GM18873 (cell line): ENCODE data around the gene CNNM3.

Experiments used
- ATAC-seq: cut with Tn5 transposase; IDR thresholded peaks from one replicate; pipeline ENCODE4 v1.9.1; 2021; ENCODE audit warnings: mild to moderate bottlenecking, moderate library complexity, moderate number of reproducible peaks; ENCODE audit not compliant: unreplicated experiment, low FRiP score

Gene CNNM3

DNA sequence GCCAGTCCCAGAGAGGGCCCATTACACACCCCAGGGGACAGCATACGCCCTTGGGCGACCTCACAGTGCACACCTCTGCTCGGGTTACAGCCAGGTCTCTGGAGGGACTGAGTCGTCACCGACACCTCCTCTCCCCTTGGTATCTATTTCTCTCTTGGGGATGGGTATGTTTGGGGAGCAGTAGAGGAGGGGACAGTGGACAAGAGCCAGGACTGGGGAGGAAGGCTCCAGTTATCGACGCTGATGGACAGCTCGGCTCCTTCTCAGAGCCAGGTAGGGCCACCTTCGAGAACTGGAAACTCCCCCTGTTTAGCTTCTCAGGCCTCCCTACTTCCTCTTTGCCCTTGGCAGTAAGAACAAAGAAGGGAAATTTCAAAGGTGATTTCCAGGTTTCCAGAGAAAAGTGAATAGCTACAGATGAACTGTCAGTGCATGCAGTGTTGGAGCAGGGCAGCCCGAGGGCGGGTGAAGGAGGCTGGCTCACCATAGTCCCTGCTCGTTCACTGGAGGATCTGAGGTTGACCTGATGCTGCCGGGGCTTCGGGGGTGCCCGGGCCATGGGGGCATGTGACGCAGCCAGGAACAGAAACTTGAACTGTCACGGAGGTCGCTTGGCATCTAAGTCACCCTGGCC, 58.2 kb downstream of the CNNM3 start:
- ATAC-seq: peak; percentile 56

DNA sequence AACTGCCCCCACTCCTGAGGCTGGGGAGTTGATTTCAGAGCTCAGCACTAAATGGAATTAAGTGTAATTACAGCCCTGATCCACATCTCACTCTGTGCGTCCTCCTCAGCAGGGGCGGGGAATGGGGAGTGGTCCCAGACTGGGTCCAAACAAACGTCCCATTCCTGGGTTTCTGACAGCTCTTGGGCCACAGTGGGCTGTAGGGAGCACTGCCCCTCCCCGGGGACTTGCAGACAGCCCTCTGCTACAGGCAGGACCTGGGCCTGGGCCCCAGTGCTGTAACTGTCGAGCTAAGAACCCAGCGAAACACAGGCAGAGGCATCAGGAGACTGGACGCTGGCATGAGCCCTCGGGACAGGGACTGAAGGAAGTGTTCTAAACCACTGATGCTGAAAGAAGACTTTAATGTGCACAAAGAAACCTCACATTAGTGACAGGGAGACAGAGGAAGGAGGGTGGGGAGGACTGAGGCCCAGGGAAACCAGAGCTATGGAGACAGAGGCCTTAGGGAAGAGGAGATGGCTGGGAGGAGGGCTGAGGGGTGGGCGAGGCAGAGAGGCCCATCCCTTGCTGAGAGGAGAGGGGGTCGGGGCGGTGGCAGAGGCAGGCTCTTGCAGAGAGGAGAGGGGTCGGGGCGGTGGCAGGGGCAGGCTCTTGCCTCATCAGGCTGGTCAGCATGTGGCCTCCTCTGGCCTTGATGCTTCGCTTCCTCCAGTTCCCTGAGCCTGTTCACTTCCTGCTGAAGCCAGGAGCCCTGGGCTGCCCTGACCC, 59.6 kb downstream of the CNNM3 start:
- no peak for ATAC-seq

DNA sequence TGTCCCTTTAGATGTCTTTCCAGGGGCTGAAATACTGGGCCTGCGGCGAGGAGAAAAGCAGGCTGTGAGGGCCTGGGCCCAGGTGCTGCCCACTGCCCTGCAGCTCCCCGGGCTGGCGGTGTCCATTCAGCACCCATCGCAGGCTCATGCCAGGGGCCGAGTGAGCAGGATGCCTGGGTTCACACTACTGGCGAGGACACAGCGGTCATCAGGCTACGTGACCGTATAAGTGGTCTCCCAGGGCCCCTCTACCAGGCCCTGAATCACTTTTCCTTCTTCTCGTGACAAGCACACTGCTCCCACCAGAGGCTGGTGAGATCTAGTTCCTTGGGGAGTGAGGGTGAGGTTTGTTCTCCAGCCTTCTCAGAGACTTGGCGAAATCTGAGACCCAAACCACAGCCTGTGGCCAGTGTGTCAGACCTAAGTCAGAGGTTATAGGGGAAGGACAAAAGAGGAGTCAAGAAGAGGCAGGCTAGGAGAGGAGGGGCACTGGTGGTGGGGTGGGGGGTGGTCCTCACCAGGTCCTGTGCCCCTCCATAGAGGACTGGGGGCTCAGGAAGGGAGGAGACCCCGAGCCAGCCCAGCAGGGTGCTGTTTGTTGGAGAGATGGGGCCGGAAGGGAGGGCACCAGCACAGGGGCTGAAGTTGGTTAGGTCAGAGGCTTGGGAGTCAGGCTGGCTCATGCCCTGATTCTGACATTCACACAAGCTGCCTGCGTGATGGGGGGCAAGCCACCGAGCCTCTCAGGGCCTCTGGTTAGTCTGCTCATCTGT, 60.4 kb downstream of the CNNM3 start:
- no peak for ATAC-seq

DNA sequence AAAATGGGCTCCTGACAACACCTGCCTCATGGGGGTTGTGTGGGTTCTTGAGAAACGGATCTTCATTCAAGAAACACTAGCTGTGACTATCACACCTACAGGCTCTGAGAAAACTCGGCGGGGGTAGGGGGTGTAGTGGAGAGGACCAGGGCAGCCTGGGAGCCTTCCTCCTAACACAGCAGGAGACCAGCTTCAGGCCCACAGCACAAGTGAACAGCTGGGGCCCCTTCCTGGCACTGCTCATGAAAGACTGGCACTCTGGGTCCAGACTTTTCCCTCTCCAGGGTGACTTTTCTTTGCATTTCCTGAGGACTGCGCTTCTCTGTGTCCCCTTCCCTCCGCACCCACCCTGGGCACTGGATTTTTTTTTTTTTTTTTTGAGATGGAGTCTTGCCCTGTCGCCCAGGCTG, 61.0 kb downstream of the CNNM3 start:
- no peak for ATAC-seq

DNA sequence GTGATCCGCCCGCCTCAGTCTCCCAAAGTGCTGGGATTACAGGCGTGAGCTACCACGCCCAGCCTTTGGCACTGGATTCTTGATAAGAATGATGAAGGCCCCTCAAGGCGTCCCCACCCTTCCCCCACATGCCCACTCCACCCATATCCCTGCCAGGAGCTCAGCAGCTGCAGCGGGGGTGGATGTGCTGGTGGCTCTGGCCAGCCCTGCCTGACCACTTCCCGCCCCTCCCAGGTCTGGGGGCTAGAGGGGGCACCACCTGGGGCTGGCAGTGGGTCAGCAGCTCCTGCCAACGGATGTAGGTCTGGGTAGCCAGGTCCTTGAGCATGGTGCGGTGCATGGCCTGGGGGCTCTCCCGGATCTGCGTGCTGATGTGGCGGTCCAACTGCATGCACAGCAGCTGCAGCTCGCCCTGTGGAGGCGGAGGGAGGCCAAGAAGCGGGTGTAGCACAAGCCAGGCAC, 61.6 kb downstream of the CNNM3 start:
- ATAC-seq: no peak

DNA sequence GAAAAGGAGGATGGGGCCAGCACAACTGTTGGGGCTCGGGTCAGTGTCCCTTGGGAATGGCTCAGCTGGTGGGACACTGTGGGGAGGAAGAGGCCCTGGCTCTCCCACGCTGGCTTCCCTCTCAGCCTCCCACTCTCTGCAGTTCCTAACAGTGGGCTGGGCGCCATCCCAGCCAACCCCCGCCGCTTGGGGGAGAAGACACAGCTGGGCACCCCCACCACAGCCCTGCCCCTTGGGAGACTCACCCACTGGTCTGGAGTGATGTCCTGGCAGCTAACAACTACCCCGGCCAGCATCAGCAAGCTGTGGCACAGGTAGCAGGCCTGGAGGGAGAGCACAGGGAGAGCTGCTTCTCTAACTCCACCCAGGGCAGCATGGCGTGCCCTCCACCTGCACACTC, 62.1 kb downstream of the CNNM3 start:
- no peak for ATAC-seq

DNA sequence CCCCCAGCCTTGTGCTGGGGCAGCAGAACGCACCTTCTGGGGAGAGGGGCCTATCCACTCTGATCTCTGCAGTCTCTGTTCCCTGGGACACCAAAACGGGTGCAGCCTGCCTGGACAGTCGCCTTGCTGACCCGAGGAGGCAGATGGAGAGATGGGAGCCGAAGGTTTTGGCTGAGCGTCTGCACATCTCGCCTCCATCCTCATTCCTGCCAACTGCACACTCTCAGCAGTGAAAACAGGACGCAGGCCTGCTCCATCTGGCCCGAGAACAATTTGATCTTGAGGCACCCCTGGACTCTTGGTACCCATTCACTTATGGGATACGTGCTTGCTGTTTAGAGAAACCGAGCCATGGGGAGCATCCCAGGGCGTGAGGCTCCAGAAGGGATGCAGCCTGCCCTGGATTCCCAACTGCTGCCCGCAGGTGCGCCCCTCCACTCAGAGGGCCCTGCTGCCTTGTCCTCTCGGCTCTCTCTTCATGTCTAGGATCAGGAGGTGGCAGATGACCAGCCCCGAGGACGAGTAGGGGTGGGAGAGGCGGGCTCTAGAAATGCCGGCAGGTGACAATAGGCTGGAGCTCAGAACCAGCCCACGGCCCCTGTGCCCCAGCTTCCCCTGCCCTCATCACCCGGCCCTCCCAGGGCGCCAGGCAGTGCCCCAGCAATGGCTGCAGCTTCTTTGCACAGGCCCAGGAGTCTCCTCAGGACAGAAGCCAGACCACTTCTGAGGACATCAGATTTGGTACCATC, 62.9 kb downstream of the CNNM3 start:
- ATAC-seq: no peak

DNA sequence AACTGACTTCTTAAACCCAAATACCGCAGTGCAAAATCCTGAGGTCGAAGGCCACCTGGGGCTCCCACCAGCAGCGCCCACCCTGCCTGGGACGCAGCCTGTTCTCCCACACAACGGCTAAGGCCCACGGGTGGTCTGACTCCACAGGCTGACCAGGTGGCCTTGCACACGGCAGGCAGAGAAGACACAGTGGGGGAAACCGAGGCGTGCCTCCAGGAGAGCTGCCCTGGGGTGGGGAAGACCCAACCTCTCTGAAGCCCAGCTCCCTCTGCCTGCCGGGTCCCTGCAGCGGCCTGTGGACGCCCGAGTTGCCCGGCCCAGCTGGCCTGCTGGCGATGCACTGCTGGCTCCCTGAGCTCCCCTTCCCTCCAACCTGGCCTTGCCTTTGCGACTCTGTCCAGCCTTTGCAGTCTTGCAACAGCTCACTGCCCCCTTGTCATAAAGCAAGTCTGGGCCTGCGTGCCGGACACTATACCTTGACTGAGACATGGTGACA, 63.5 kb downstream of the CNNM3 start:
- no peak for ATAC-seq

DNA sequence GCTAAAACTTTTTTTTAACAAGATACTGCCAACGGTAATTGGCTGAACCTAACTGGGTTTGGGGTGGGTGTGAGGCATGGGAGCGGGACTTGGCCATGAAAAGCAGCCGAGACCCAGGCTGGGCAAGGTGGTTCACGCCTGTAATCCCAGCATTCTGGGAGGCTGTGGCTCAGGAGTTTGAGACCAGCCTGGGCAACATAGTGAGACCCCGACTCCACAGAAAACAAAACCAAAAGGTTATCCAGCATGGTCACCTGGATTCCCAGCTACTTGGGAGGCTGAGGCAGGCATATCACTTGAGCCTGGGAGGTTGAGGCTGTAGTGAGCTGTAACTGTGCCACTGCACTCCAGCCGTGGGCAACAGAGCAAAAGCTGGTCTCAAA, 64.8 kb downstream of the CNNM3 start:
- ATAC-seq: no peak

DNA sequence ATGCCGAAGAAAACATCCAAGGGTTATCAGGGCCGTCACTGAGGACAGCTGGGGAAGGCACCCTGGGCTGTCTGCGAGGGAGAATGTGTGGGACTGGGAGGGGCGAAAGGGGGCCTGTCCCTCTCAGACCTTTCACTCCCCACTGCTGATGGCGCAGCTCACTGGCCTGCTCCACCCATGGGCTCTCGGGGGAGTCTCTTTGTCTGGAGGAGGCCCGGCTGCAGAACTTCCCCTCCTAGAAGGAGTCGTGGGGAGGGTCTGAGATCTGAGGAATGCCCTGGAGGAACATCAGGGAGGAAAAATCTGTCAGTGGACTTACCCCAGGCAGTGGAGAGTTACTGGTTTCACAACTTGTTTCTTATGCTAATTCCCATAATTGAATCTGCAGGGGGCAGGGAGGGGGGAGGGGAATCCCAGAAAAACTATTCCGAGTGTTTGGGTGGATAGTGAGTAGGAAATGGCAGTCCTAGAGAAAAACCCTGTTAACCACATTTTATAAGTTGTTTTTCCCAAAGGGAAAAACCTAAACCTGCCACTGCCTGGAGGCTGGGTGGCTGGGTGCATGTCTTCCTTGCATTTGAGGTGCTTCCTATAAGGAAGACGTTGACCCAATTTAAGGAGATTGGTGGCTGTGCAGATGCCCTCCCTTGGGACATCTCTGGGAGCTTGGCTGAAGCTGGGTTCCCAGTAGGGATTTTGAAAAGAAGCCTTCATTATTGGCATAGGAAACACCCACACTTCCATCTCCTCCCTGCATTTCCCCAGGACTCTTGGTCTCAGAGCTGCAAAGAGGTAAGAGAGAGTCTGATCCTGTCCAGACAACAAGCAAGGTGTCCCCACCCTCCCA, 65.5 kb downstream of the CNNM3 start:
- ATAC-seq: no peak

DNA sequence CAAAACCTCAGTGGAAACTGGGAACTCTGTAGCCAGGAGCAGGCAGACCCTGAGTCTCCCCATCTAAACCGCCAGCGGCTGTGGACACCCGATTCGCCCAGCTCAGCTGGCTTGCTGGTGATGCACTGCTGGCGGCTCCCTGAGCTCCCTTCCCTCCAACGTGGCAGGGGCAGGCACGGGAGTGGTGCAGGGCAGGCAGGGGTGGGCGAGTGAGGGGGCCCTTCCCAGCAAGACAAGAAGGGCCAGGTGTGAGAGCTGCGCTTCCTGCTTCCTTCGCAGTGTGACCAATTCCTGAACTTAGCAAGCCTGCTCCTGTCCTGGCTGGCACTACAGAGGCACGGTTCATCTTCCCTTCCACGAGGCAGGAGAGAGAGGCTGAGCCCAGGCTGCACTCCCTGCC, 66.2 kb downstream of the CNNM3 start:
- ATAC-seq: no peak

DNA sequence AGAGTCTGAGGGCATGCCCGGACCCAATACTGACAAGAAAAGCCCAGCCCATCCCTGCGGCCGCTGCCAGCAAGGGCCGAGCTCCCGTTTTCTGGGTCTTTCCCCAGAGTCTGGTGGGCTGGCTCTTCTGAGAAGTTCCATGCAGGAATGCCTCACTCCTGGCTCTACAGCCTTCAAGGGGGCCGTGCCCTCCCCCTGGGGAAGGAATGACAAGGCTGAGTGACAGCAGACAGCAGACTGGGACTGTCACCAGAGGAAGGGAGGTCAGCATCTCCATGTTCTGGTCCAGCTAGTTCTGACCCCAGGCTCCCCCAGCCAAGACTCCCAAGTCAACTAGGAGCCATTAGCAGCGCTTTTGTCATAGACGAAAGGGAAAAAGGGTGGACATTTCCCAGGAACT, 66.8 kb downstream of the CNNM3 start:
- no peak for ATAC-seq

DNA sequence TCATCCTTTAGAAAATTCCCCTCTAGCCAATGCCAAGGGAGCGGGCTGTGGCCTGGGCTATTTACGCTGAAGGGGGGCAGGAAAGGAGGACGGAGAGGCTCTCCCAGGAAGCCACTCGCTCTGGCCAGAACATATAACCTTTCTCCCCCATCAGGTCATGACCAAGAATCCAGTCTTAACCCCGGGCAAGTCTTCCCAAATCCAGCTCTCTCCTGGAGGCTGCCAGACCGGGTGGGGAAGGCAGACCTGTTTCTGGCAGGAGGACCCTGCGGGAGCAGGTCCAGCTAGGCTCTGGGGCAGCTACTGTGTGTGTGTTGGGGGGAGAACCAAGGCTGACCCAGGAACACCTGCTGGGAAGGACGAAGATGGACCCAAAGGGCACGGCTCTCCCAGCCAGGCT, 67.2 kb downstream of the CNNM3 start:
- ATAC-seq: no peak
